ENCODE data around the gene CTNNA1.
"Not testable (repeated sequence)": the region's sequence is repeated elsewhere in the genome, so short reads cannot be mapped to it uniquely, and the experiment has no call there.

CTNNA1 gene

GRCh38 chr5:138815529-138815928 lies 62.3 kb downstream of the CTNNA1 start:
- no peak for DNase-seq (ENCODE audit: low read depth)

- DNase-seq (ENCODE audit: low read depth) = no peak
These were observed 64.0 kb downstream of the CTNNA1 start for GRCh38 chr5:138817241-138817640.

- DNase-seq (ENCODE audit: low read depth) = no peak
These were observed 65.9 kb downstream of the CTNNA1 start for GRCh38 chr5:138819081-138819480.

- no peak for DNase-seq (ENCODE audit: low read depth)
These were observed 67.5 kb downstream of the CTNNA1 start for GRCh38 chr5:138820695-138821094.

- no peak for DNase-seq (ENCODE audit: low read depth)
These were observed 71.3 kb downstream of the CTNNA1 start for GRCh38 chr5:138824516-138824915.

- no peak for DNase-seq (ENCODE audit: low read depth)
These were observed 72.0 kb downstream of the CTNNA1 start for GRCh38 chr5:138824924-138825863.

- no peak for DNase-seq (ENCODE audit: low read depth)
These were observed 75.3 kb downstream of the CTNNA1 start for GRCh38 chr5:138828556-138828955.

- DNase-seq (ENCODE audit: low read depth) = no peak
These were observed 76.1 kb downstream of the CTNNA1 start for GRCh38 chr5:138829341-138829740.

GRCh38 chr5:138831703-138832102 lies 78.5 kb downstream of the CTNNA1 start:
- no peak for DNase-seq (ENCODE audit: low read depth)

GRCh38 chr5:138832218-138832617 lies 79.0 kb downstream of the CTNNA1 start:
- no peak for DNase-seq (ENCODE audit: low read depth)

GRCh38 chr5:138833080-138833479 lies 79.9 kb downstream of the CTNNA1 start:
- DNase-seq (ENCODE audit: low read depth) = no peak

- no peak for DNase-seq (ENCODE audit: low read depth)
These were observed 80.7 kb downstream of the CTNNA1 start for GRCh38 chr5:138833726-138834480.

- not testable (repeated sequence) for DNase-seq (ENCODE audit: low read depth)
These were observed 81.6 kb downstream of the CTNNA1 start for GRCh38 chr5:138834853-138835252.

GRCh38 chr5:138837160-138837559 lies 83.9 kb downstream of the CTNNA1 start:
- DNase-seq (ENCODE audit: low read depth) = no peak

GRCh38 chr5:138840103-138840502 lies 86.9 kb downstream of the CTNNA1 start:
- no peak for DNase-seq (ENCODE audit: low read depth)

GRCh38 chr5:138841531-138841930 lies 88.3 kb downstream of the CTNNA1 start:
- DNase-seq (ENCODE audit: low read depth) = no peak

GRCh38 chr5:138843316-138844124 lies 90.3 kb downstream of the CTNNA1 start:
- no peak for DNase-seq (ENCODE audit: low read depth)

GRCh38 chr5:138844125-138844461 lies 90.9 kb downstream of the CTNNA1 start:
- DNase-seq (ENCODE audit: low read depth) = no peak

- DNase-seq (ENCODE audit: low read depth) = no peak
These were observed 91.7 kb downstream of the CTNNA1 start for GRCh38 chr5:138844812-138845513.

GRCh38 chr5:138849439-138849838 lies 96.2 kb downstream of the CTNNA1 start:
- no peak for DNase-seq (ENCODE audit: low read depth)

GRCh38 chr5:138849882-138850281 lies 96.7 kb downstream of the CTNNA1 start:
- no peak for DNase-seq (ENCODE audit: low read depth)

Data from stimulated activated CD8-positive, alpha-beta memory T cell treated with anti-CD3 and anti-CD28 coated beads, Interleukin-12 subunit alpha, Interleukin-12 subunit beta, amount 100 ng/mL, for 4 hours (primary cell).